Ascending aorta (tissue), 2 donors: ENCODE results near the gene ZNF532. TPM values are rescaled to one million over a fixed set of nuclear protein-coding genes. Genes with fewer than 3 reads are reported as not detected.

Experiments used
- DNase-seq, 2 donors: peaks; one replicate each; pipeline ENCODE4 v3.0.0-alpha.2; 2019; ENCODE audit warnings: low spot score in 2 of 2
- H3K27ac ChIP-seq, 2 donors: fragments of 200-600 bp; sonication (generic); one replicate each; pipeline ENCODE4 v1.5.1; 2016 to 2017; ENCODE audit warnings: mild to moderate bottlenecking in 1 of 2
- H3K27me3 ChIP-seq: fragments of 200-600 bp; sonication (generic); one replicate; pipeline ENCODE4 v1.5.1; 2017
- H3K36me3 ChIP-seq, 2 donors: fragments of 200-600 bp; sonication (generic); one replicate each; pipeline ENCODE4 v1.5.1; 2016
- H3K4me1 ChIP-seq, 2 donors: fragments of 200-600 bp; sonication (generic); one replicate each; pipeline ENCODE4 v1.5.1; 2016 to 2017; ENCODE audit warnings: mild to moderate bottlenecking in 1 of 2
- H3K4me3 ChIP-seq, 2 donors: fragments of 200-600 bp; sonication (generic); one replicate each; pipeline ENCODE4 v1.5.1; 2016 to 2017; ENCODE audit warnings: mild to moderate bottlenecking in 1 of 2
- H3K9me3 ChIP-seq, 2 donors: fragments of 200-600 bp; sonication (generic); one replicate each; pipeline ENCODE4 v1.5.1; 2016
- CTCF ChIP-seq, 3 experiments: fragments of 200-600 bp in 2 of 3; fragments of 450-650 bp in 1 of 3; sonication (generic) in 2 of 3; IDR thresholded peaks; one replicate each; pipeline ENCODE4 v1.5.1; 2016 to 2019; ENCODE audit warnings: antibody characterized with exemption in 3 of 3, mild to moderate bottlenecking in 1 of 3, moderate library complexity in 1 of 3
- intact Hi-C: fragments of 100-400 bp; cut with DNase I; formaldehyde crosslinking; loops from one replicate; pipeline ENCODE4 v1.15.1; 2023
- total RNA-seq: library from RNA; depleted of rRNA; stranded (reverse); fragments of >200 nt; gene quantifications from one replicate; pipeline ENCODE4 v1.1.0, GENCODE V29; 2016

Gene ZNF532
- total RNA-seq, 1 donor from 2014 or later: 161 TPM

DNA sequence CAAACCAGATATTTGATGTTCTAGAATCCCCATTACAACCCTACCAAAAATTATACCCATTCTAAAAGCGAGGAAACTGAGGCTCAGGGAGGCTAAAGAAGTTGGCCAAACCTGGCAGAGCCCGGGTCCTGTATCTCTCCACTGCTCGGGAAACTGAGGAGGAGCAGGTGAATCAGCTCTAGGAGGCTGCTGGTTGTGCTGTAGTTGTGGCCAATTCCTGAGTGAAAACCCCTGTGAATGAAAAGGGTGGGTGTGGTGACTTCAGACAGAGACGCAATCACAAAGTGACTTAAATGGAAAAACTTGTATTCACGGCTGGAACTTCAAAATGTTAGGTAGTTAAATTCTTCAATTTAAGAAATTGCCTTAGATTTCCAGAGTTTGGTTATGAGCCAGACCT, 169.3 kb downstream of the ZNF532 start:
- Histone ChIP-seq H3K9me3 (no peaks in the 10 kb centered on the region), H3K27ac (no peak overlapping the region), H3K4me3 (no peak overlapping the region), H3K4me1 (no peaks in the 10 kb centered on the region), H3K36me3 (no peaks in the 10 kb centered on the region), H3K27me3 (no peaks in the 10 kb centered on the region)
- peak in 1 of 2 donors; percentile 22 for DNase-seq
- TF ChIP-seq CTCF (IDR thresholded peaks at IDR 0.05): no peak
- intact Hi-C loops: no loop called here

DNA sequence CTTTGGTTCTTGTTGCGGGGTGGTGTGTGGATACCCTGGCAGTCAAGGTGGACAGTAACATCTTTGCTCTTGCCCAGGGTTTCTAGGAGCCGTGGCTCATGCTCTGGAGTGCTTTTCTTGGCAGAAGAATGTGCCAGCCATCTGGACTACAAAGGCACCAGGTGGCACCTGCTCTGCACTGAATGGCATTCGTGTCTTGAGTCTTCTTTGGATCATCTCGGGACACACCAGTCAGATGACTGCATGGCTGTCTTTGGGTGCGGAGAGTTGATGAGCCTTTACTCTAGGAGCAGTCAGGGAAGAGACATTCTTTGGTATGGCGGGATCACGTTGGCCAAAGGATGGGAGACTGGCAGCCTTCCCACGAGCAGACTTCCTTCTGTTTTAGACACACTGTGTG, 170.9 kb downstream of the ZNF532 start:
- DNase-seq: peak in 1 of 2 donors; percentile 38
- intact Hi-C loops: no loop called here
- Histone ChIP-seq H3K4me3 (no peak overlapping the region), H3K27me3 (no peaks in the 10 kb centered on the region), H3K9me3 (no peaks in the 10 kb centered on the region), H3K4me1 (no peaks in the 10 kb centered on the region), H3K27ac (no peak overlapping the region), H3K36me3 (no peaks in the 10 kb centered on the region)
- no peak for TF ChIP-seq CTCF (IDR thresholded peaks at IDR 0.05)

Other genes with a start within 250 kb of the ZNF532 start
- gene ALPK2, start 235.8 kb upstream of the ZNF532 start, total RNA-seq: not detected
- gene MALT1, start 193.4 kb upstream of the ZNF532 start, total RNA-seq: 14.5 TPM